ENCODE results near the gene PTCD1. TPM values are rescaled to one million over a fixed set of nuclear protein-coding genes. Genes with fewer than 3 reads are reported as not detected.
"Not testable (repeated sequence)": the region's sequence is repeated elsewhere in the genome, so short reads cannot be mapped to it uniquely, and the experiment has no call there.

Gene PTCD1
- polyA plus RNA-seq, 1 donor (not counting 4 experiments of a cell fraction or from before 2014, with no cell fraction given): 2.8 TPM

GRCh38 chr7:99433158-99433557, 5.4 kb downstream of the PTCD1 start:
- TF ChIP-seq, protein P1, sequence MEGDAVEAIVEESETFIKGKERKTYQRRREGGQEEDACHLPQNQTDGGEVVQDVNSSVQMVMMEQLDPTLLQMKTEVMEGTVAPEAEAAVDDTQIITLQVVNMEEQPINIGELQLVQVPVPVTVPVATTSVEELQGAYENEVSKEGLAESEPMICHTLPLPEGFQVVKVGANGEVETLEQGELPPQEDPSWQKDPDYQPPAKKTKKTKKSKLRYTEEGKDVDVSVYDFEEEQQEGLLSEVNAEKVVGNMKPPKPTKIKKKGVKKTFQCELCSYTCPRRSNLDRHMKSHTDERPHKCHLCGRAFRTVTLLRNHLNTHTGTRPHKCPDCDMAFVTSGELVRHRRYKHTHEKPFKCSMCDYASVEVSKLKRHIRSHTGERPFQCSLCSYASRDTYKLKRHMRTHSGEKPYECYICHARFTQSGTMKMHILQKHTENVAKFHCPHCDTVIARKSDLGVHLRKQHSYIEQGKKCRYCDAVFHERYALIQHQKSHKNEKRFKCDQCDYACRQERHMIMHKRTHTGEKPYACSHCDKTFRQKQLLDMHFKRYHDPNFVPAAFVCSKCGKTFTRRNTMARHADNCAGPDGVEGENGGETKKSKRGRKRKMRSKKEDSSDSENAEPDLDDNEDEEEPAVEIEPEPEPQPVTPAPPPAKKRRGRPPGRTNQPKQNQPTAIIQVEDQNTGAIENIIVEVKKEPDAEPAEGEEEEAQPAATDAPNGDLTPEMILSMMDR (optimal IDR thresholded peaks at IDR 0.05 in 1 of 3, IDR thresholded peaks at IDR 0.05 in 1 of 3, conservative IDR thresholded peaks at IDR 0.05 in 1 of 3; ENCODE audit: extremely low read depth in 1 of 3, insufficient read depth in 2 of 3, low read length in 3 of 3): no peak
- no peak for TF ChIP-seq EZH2 (IDR thresholded peaks at IDR 0.05; ENCODE audit: low read length)
- H3K27me3 ChIP-seq (ENCODE audit: control insufficient read depth, extremely low read depth, insufficient read depth, low read length): no peaks in the 10 kb centered on the region
- H3K36me3 ChIP-seq (ENCODE audit: control insufficient read depth in 2 of 2, extremely low read depth in 1 of 2, insufficient read depth in 2 of 2, low read length in 2 of 2): peaks cover 16 to 20% of the 10 kb centered on the region in 2 experiments
- DNase-seq (ENCODE audit: low read depth, low spot score): no peak
- H3K4me2 ChIP-seq (ENCODE audit: control insufficient read depth, extremely low read depth, insufficient read depth, low read depth, low read length): no peak overlapping the region
- dilution Hi-C loops (cut with MboI; ENCODE audit: extremely low pct_ligation_motif_present, low sequenced_read_pairs): no loop called here
- H4K20me1 ChIP-seq (ENCODE audit: control insufficient read depth, extremely low read depth, insufficient read depth, low read length): no peaks in the 10 kb centered on the region
- no peaks in the 10 kb centered on the region for H3K9me3 ChIP-seq (ENCODE audit: control insufficient read depth, low read depth, low read length)
- H3K9ac ChIP-seq (ENCODE audit: control insufficient read depth, extremely low read depth, insufficient read depth, low read length): no peak overlapping the region
- no peak overlapping the region for H3K27ac ChIP-seq (ENCODE audit: control insufficient read depth, insufficient read depth, low read length)
- no peak overlapping the region for H2AFZ ChIP-seq (ENCODE audit: control insufficient read depth, low read length)
- FAIRE-seq: no peak
- peaks cover 9% of the 10 kb centered on the region for H3K79me2 ChIP-seq (ENCODE audit: control insufficient read depth, insufficient read depth, low read length)
- H3K4me1 ChIP-seq (ENCODE audit: control insufficient read depth, extremely low read depth, insufficient read depth, low read length): no peaks in the 10 kb centered on the region
- H3K9me1 ChIP-seq (ENCODE audit: control insufficient read depth, extremely low read depth, insufficient read depth, low read length): no peaks in the 10 kb centered on the region
- no peak overlapping the region for H3K4me3 ChIP-seq (ENCODE audit: control insufficient read depth in 2 of 3, extremely low read depth in 1 of 3, insufficient read depth in 2 of 3, low read depth in 1 of 3, low read length in 3 of 3)

- H3K36me3 ChIP-seq (ENCODE audit: control insufficient read depth in 2 of 2, extremely low read depth in 1 of 2, insufficient read depth in 2 of 2, low read length in 2 of 2): peaks cover 16 to 20% of the 10 kb centered on the region in 2 experiments
- dilution Hi-C loops (cut with MboI; ENCODE audit: extremely low pct_ligation_motif_present, low sequenced_read_pairs); H3K27ac ChIP-seq (ENCODE audit: control insufficient read depth, insufficient read depth, low read length); H2AFZ ChIP-seq (ENCODE audit: control insufficient read depth, low read length); H4K20me1 ChIP-seq (ENCODE audit: control insufficient read depth, extremely low read depth, insufficient read depth, low read length); H3K27me3 ChIP-seq (ENCODE audit: control insufficient read depth, extremely low read depth, insufficient read depth, low read length); H3K4me3 ChIP-seq (ENCODE audit: control insufficient read depth in 2 of 3, extremely low read depth in 1 of 3, insufficient read depth in 2 of 3, low read depth in 1 of 3, low read length in 3 of 3); H3K4me2 ChIP-seq (ENCODE audit: control insufficient read depth, extremely low read depth, insufficient read depth, low read depth, low read length); DNase-seq (ENCODE audit: low read depth, low spot score); H3K4me1 ChIP-seq (ENCODE audit: control insufficient read depth, extremely low read depth, insufficient read depth, low read length); H3K79me2 ChIP-seq (ENCODE audit: control insufficient read depth, insufficient read depth, low read length); FAIRE-seq; H3K9me3 ChIP-seq (ENCODE audit: control insufficient read depth, low read depth, low read length); H3K9ac ChIP-seq (ENCODE audit: control insufficient read depth, extremely low read depth, insufficient read depth, low read length); H3K9me1 ChIP-seq (ENCODE audit: control insufficient read depth, extremely low read depth, insufficient read depth, low read length): not testable (repeated sequence)
These were observed 6.7 kb downstream of the PTCD1 start for GRCh38 chr7:99431756-99432540.
